HepG2 (cell line): ENCODE data around the gene KANSL3. TPM values are rescaled to one million over a fixed set of nuclear protein-coding genes. Genes with fewer than 3 reads are reported as not detected.

Experiments used
- ELF1 ChIP-seq: sonication (generic); formaldehyde crosslinking; IDR thresholded peaks from 2 replicates; pipeline ENCODE4 v1.4.0; 2020; ENCODE audit warnings: missing genetic modification reagents
- EP300 ChIP-seq, 3 experiments: sonication (generic) in 1 of 3; formaldehyde crosslinking in 1 of 3; IDR thresholded peaks; 2 replicates each; pipeline versions ENCODE4 v1.5.1 to v1.6.1; 2011 to 2020; ENCODE audit warnings: low read depth in 2 of 3, low read length in 2 of 3, borderline replicate concordance in 1 of 3, improper control_type of control experiment in 1 of 3, mild to moderate bottlenecking in 1 of 3, missing genetic modification reagents in 1 of 3, moderate library complexity in 1 of 3
- GFI1 ChIP-seq: sonication (generic); formaldehyde crosslinking; IDR thresholded peaks from 2 replicates; pipeline ENCODE4 v1.5.0; 2020; ENCODE audit warnings: missing genetic modification reagents, mild to moderate bottlenecking, borderline replicate concordance
- HNF4A ChIP-seq: sonication (generic); formaldehyde crosslinking; IDR thresholded peaks from 2 replicates; pipeline ENCODE4 v1.4.0; 2020; ENCODE audit warnings: missing genetic modification reagents
- IRX3 ChIP-seq: sonication (generic); formaldehyde crosslinking; IDR thresholded peaks from 2 replicates; pipeline ENCODE4 v1.8.1; 2023; ENCODE audit warnings: mild to moderate bottlenecking, low read depth, missing genetic modification reagents, borderline replicate concordance
- KDM2A ChIP-seq: sonication (generic); formaldehyde crosslinking; IDR thresholded peaks from 2 replicates; pipeline ENCODE4 v1.4.0; 2020; ENCODE audit warnings: low read depth, missing genetic modification reagents, borderline replicate concordance
- MIXL1 ChIP-seq: IDR thresholded peaks from 2 replicates; pipeline ENCODE4 v1.6.1; 2016
- SP140L ChIP-seq: sonication (generic); formaldehyde crosslinking; IDR thresholded peaks from 2 replicates; pipeline ENCODE4 v1.4.0; 2020; ENCODE audit warnings: missing genetic modification reagents, borderline replicate concordance
- SPEN ChIP-seq: sonication (generic); formaldehyde crosslinking; IDR thresholded peaks from 2 replicates; pipeline ENCODE4 v1.5.1; 2020; ENCODE audit warnings: low read depth, mild to moderate bottlenecking, missing genetic modification reagents
- YY1 ChIP-seq: IDR thresholded peaks from 2 replicates; pipeline ENCODE4 v1.6.1; 2011; ENCODE audit warnings: low read length, low read depth, moderate library complexity, mild to moderate bottlenecking; ENCODE audit not compliant: insufficient read depth, insufficient replicate concordance
- ZNF615 ChIP-seq: sonication (generic); formaldehyde crosslinking; IDR thresholded peaks from 2 replicates; pipeline ENCODE4 v1.5.0; 2020; ENCODE audit warnings: mild to moderate bottlenecking, missing genetic modification reagents, borderline replicate concordance
- ZNF678 ChIP-seq: sonication (generic); formaldehyde crosslinking; IDR thresholded peaks from 2 replicates; pipeline ENCODE4 v1.4.0; 2020; ENCODE audit warnings: mild to moderate bottlenecking, missing genetic modification reagents
- ZNF746 ChIP-seq: sonication (generic); formaldehyde crosslinking; IDR thresholded peaks from 2 replicates; pipeline ENCODE4 v1.8.0; 2022; ENCODE audit warnings: mild to moderate bottlenecking, missing genetic modification reagents
- ZNF75D ChIP-seq: sonication (generic); formaldehyde crosslinking; IDR thresholded peaks from 2 replicates; pipeline ENCODE4 v1.8.1; 2023; ENCODE audit warnings: missing genetic modification reagents, mild to moderate bottlenecking, borderline replicate concordance
- ZNF766 ChIP-seq: sonication (generic); formaldehyde crosslinking; IDR thresholded peaks from 2 replicates; pipeline ENCODE4 v1.5.0; 2020; ENCODE audit warnings: missing genetic modification reagents, borderline replicate concordance
- polyA plus RNA-seq, 8 experiments: library from polyadenylated mRNA; depleted of rRNA in 3 of 8; stranded (reverse) in 7 of 8; unstranded in 1 of 8; fragments of >200 nt; fragmentation: Illumina TruSeq in 4 of 8; extraction: Trizol in 4 of 8; gene quantifications; 2 replicates each; pipeline versions ENCODE4 v1.2.1 to v1.2.3, GENCODE V29; 2011 to 2016; ENCODE audit warnings: low read depth in 4 of 8, missing spikeins in 1 of 8, mixed read lengths in 1 of 8; ENCODE audit not compliant: insufficient read depth in 1 of 8
- total RNA-seq, 5 experiments: library from RNA; depleted of rRNA; stranded (reverse); fragments of >200 nt; fragmentation: Illumina TruSeq; extraction: Trizol; gene quantifications; 2 replicates each; pipeline ENCODE4 v1.2.3, GENCODE V29; 2016; ENCODE audit warnings: low read depth in 1 of 5
- TF ChIP-seq, protein P1 (sequence below): sonication (generic); formaldehyde crosslinking; IDR thresholded peaks from 2 replicates; pipeline ENCODE4 v1.4.0; 2020; ENCODE audit warnings: missing genetic modification reagents
- TF ChIP-seq, protein P2 (sequence below): sonication (generic); formaldehyde crosslinking; IDR thresholded peaks from 2 replicates; pipeline ENCODE4 v1.9.0; 2021; ENCODE audit warnings: missing genetic modification reagents, borderline replicate concordance
- TF ChIP-seq, protein P3 (sequence below): sonication (generic); formaldehyde crosslinking; IDR thresholded peaks from 2 replicates; pipeline ENCODE4 v1.4.0; 2020; ENCODE audit warnings: missing genetic modification reagents

KANSL3 gene
- total and polyA plus RNA-seq, 2 of the 13 experiments (the other 11 are each of a cell fraction or from before 2014, with no cell fraction given): 20.8 to 37.3 TPM

DNA sequence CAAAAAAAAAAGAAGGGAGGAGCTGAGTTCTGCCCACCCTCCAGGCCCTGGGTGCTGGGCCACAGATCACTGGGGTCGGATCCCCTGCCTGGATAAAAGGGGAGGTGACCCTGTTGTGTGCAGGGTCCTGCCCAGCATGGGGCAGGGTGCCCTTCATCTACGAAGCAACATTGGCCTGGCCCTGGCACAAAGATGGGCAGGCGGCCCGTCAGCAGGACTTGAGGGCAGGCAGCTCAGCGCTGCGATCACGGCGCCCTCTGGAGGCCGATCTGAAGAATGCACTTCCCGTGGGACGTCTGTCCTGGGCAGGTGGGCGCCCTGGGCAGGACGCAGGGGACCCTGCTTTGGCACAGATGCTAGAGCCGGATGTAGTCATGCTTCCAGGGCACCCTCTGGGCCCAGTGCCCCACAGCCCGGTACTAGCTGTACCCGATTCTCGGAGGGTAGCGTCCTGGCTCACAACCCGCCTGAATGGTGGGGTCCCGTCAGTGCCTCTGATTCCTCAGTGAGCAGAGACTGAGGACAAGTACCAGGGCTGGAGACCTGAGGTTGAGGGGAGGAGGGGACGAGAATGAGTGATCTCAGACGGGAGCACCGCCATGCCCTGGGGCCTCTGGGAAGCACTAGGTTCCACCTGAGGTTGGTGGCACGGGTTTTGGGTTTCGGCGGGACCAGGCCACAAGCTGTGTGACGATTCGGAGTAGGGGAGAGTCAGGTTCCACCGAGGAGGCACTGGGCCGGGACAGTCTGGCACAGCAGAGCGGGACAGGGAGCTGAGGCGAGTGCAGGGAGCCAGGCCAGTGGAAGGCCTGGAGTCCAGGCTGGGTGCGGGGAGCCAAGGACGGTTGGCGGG, 83.6 kb downstream of the KANSL3 start (continued):
- TF ChIP-seq, protein P1, sequence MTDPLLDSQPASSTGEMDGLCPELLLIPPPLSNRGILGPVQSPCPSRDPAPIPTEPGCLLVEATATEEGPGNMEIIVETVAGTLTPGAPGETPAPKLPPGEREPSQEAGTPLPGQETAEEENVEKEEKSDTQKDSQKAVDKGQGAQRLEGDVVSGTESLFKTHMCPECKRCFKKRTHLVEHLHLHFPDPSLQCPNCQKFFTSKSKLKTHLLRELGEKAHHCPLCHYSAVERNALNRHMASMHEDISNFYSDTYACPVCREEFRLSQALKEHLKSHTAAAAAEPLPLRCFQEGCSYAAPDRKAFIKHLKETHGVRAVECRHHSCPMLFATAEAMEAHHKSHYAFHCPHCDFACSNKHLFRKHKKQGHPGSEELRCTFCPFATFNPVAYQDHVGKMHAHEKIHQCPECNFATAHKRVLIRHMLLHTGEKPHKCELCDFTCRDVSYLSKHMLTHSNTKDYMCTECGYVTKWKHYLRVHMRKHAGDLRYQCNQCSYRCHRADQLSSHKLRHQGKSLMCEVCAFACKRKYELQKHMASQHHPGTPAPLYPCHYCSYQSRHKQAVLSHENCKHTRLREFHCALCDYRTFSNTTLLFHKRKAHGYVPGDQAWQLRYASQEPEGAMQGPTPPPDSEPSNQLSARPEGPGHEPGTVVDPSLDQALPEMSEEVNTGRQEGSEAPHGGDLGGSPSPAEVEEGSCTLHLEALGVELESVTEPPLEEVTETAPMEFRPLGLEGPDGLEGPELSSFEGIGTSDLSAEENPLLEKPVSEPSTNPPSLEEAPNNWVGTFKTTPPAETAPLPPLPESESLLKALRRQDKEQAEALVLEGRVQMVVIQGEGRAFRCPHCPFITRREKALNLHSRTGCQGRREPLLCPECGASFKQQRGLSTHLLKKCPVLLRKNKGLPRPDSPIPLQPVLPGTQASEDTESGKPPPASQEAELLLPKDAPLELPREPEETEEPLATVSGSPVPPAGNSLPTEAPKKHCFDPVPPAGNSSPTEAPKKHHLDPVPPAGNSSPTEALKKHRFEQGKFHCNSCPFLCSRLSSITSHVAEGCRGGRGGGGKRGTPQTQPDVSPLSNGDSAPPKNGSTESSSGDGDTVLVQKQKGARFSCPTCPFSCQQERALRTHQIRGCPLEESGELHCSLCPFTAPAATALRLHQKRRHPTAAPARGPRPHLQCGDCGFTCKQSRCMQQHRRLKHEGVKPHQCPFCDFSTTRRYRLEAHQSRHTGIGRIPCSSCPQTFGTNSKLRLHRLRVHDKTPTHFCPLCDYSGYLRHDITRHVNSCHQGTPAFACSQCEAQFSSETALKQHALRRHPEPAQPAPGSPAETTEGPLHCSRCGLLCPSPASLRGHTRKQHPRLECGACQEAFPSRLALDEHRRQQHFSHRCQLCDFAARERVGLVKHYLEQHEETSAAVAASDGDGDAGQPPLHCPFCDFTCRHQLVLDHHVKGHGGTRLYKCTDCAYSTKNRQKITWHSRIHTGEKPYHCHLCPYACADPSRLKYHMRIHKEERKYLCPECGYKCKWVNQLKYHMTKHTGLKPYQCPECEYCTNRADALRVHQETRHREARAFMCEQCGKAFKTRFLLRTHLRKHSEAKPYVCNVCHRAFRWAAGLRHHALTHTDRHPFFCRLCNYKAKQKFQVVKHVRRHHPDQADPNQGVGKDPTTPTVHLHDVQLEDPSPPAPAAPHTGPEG (CRISPR knock-in tag): no peak
- no peak for TF ChIP-seq ZNF615 (CRISPR knock-in tag)
- TF ChIP-seq KDM2A: peak; percentile 92
- TF ChIP-seq HNF4A (CRISPR knock-in tag): no peak
- no peak for TF ChIP-seq SP140L
- peak; percentile 51 for TF ChIP-seq ELF1 (CRISPR knock-in tag)
- no peak for TF ChIP-seq EP300 (IDR thresholded peaks at IDR 0.05; ENCODE audit: low read depth in 2 of 2, low read length in 2 of 2)
- TF ChIP-seq EP300 (CRISPR knock-in tag; IDR thresholded peaks at IDR 0.05; ENCODE audit: borderline replicate concordance): peak; percentile 29; the same call in 1 of the 2 replicates
- TF ChIP-seq, protein P2, sequence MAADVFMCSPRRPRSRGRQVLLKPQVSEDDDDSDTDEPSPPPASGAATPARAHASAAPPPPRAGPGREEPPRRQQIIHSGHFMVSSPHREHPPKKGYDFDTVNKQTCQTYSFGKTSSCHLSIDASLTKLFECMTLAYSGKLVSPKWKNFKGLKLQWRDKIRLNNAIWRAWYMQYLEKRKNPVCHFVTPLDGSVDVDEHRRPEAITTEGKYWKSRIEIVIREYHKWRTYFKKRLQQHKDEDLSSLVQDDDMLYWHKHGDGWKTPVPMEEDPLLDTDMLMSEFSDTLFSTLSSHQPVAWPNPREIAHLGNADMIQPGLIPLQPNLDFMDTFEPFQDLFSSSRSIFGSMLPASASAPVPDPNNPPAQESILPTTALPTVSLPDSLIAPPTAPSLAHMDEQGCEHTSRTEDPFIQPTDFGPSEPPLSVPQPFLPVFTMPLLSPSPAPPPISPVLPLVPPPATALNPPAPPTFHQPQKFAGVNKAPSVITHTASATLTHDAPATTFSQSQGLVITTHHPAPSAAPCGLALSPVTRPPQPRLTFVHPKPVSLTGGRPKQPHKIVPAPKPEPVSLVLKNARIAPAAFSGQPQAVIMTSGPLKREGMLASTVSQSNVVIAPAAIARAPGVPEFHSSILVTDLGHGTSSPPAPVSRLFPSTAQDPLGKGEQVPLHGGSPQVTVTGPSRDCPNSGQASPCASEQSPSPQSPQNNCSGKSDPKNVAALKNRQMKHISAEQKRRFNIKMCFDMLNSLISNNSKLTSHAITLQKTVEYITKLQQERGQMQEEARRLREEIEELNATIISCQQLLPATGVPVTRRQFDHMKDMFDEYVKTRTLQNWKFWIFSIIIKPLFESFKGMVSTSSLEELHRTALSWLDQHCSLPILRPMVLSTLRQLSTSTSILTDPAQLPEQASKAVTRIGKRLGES (CRISPR knock-in tag): no peak
- TF ChIP-seq GFI1 (CRISPR knock-in tag): no peak
- no peak for TF ChIP-seq IRX3 (CRISPR knock-in tag)
- no peak for TF ChIP-seq ZNF678 (CRISPR knock-in tag)
- no peak for TF ChIP-seq SPEN (CRISPR knock-in tag)
- TF ChIP-seq ZNF75D (CRISPR knock-in tag): no peak
- TF ChIP-seq, protein P3, sequence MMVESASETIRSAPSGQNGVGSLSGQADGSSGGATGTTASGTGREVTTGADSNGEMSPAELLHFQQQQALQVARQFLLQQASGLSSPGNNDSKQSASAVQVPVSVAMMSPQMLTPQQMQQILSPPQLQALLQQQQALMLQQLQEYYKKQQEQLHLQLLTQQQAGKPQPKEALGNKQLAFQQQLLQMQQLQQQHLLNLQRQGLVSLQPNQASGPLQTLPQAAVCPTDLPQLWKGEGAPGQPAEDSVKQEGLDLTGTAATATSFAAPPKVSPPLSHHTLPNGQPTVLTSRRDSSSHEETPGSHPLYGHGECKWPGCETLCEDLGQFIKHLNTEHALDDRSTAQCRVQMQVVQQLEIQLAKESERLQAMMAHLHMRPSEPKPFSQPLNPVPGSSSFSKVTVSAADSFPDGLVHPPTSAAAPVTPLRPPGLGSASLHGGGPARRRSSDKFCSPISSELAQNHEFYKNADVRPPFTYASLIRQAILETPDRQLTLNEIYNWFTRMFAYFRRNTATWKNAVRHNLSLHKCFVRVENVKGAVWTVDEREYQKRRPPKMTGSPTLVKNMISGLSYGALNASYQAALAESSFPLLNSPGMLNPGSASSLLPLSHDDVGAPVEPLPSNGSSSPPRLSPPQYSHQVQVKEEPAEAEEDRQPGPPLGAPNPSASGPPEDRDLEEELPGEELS: no peak
- TF ChIP-seq ZNF746: no peak
- TF ChIP-seq ZNF766 (CRISPR knock-in tag): no peak
- TF ChIP-seq MIXL1 (CRISPR knock-in tag): no peak
- TF ChIP-seq YY1: peak; percentile 46
